Caki2 (cell line): ENCODE results near the gene CCAR1. TPM values are rescaled to one million over a fixed set of nuclear protein-coding genes. Genes with fewer than 3 reads are reported as not detected.
"Not testable (repeated sequence)": the region's sequence is repeated elsewhere in the genome, so short reads cannot be mapped to it uniquely, and the experiment has no call there.

ENCODE experiments used
- DNase-seq: peaks from one replicate; pipeline ENCODE4 v3.0.0-alpha.2; 2015; ENCODE audit warnings: low read depth
- in situ Hi-C: cut with HindIII; loops from 2 replicates; pipeline ENCODE4 v1.10.0; 2016; ENCODE audit warnings: low sequenced_read_pairs, low pct_unique_long_range_greater_than_20kb, mixed read lengths
- total RNA-seq: library from RNA; depleted of rRNA; stranded (reverse); fragments of >200 nt; shearing (Covaris generic); gene quantifications from 2 replicates; pipeline ENCODE4 v1.2.3, GENCODE V29; 2014; ENCODE audit warnings: low replicate concordance; rRNA removed

CCAR1 gene, protein sequence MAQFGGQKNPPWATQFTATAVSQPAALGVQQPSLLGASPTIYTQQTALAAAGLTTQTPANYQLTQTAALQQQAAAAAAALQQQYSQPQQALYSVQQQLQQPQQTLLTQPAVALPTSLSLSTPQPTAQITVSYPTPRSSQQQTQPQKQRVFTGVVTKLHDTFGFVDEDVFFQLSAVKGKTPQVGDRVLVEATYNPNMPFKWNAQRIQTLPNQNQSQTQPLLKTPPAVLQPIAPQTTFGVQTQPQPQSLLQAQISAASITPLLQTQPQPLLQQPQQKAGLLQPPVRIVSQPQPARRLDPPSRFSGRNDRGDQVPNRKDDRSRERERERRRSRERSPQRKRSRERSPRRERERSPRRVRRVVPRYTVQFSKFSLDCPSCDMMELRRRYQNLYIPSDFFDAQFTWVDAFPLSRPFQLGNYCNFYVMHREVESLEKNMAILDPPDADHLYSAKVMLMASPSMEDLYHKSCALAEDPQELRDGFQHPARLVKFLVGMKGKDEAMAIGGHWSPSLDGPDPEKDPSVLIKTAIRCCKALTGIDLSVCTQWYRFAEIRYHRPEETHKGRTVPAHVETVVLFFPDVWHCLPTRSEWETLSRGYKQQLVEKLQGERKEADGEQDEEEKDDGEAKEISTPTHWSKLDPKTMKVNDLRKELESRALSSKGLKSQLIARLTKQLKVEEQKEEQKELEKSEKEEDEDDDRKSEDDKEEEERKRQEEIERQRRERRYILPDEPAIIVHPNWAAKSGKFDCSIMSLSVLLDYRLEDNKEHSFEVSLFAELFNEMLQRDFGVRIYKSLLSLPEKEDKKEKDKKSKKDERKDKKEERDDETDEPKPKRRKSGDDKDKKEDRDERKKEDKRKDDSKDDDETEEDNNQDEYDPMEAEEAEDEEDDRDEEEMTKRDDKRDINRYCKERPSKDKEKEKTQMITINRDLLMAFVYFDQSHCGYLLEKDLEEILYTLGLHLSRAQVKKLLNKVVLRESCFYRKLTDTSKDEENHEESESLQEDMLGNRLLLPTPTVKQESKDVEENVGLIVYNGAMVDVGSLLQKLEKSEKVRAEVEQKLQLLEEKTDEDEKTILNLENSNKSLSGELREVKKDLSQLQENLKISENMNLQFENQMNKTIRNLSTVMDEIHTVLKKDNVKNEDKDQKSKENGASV
- total RNA-seq, result 18.3 and 40.5 TPM in 2 replicates

DNA sequence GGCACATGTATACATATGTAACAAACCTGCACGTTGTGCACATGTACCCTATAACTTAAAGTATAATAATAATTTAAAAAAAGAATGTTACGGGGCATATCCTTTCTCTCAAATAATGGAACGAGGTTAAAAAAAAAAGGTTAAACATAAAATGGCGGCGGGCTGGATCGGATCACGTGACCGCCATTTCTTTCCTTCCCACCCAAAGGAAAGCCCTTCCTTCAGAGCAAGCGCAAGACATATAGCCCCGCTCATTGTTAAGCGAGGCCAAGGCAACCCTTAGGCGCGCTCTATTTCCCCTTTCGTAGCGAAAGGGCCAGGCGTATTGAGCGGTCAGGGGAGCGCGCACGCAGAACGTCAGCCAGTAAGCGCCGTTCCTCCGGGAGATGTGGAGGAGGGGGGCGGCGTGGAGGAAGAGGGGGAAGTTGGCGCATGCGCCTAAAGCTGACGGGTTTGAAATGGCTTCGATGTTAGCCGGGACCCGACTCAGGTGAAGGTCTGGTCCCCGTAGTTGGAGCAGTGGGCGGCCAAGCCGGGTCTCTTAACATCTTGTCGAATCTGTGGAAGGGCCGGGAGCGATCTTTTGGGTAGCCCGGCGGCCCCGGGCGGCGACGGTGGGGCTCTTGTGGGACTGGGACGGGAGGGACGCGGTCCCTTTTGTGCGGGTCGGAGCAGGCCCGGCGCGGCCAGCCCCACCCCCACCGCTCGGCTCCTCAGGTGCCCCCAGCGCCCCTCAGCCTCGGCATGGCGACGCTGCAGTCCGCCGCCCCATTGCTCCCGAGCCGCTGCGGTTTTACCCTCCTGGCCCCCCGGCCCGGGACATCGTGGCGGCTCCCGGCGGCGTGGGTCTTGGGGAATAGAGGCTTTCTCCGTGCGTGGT lies at the start of gene CCAR1:
Gene CCAR1 (plus strand): TSS at position 447 of the 880 bp plus-strand sequence. CDS start 1,266 bp downstream, outside the sequence.
- in situ Hi-C loops, result no loop called here
- DNase-seq, result peak; percentile 99

DNA sequence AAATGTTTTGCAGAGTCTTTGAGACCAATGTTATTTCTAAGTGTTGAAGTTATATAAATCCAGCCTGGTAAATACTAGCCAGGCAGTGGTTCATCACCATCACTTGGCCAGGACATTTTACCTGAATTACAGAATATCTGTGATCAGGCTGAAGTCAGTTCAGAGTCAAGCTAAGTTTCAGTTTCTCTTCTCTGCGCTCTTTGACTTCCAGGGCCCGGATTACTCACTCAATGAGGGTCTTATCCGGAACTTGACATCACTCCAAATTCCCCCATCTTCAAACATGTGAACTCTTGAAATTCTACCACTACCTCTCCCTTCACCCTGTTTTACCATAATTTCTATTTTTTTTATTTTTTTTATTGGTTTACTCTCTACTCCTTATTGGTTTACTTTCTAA lies 36.6 kb upstream of the CCAR1 start:
- in situ Hi-C loops, result no loop called here
- DNase-seq, result no peak

DNA sequence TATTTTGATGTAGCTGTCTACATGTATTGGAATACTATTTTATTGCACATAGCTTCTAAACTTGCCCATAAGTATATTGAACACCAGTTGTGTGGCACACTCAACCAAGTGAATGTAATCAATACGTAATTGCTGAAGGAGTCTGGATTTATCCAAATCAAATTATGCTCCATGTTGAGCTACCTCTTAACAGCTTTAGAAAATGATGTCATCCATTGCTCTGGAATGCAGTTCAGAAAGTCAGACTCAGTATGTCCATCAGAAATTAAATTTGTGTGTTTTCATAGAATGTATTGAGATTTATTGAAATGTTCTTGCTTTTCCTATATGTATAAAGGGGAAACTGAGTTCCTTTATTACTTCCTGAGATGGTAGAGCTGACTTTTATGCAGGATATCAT lies 25.0 kb upstream of the CCAR1 start:
- no peak for DNase-seq
- in situ Hi-C loops, result no loop called here

DNA sequence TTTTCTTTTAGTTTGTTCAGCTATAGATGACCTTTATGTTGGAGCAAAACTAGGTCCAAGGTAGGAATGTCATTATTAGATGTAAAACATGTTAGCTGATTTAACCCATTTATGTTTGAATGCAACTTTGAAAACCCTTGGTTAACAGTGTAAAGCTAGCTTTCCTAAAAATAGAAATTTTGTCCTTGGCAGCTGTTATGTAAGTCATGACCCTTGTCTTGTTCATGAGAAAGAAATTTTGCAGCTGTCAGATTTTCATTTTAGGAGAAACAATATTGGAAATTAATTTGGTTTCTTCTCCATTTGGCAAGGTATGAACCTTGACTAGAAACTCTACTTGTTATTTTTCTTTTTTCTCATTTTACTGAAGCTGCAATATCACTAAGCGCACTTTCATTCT lies 23.9 kb upstream of the CCAR1 start:
- no peak for DNase-seq
- in situ Hi-C loops, result no loop called here

DNA sequence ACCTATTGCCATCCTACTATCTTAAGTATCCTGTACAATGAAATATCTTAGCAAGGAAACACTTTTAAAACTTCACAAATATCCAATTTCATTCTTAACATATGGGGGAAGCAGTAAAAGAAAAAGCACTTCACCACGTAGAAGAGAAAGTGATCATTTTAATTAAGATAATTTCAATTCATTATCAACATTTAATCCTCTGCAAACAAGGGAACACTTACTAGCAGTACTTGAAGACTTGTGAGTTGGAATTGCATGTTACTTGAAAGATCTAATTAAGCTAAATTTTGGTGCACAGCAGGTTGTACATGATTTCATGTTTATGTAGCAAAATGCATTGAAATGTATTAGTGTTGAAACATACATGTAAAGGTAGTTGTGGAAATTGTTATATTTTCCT lies 20.8 kb upstream of the CCAR1 start:
- in situ Hi-C loops, result no loop called here

DNA sequence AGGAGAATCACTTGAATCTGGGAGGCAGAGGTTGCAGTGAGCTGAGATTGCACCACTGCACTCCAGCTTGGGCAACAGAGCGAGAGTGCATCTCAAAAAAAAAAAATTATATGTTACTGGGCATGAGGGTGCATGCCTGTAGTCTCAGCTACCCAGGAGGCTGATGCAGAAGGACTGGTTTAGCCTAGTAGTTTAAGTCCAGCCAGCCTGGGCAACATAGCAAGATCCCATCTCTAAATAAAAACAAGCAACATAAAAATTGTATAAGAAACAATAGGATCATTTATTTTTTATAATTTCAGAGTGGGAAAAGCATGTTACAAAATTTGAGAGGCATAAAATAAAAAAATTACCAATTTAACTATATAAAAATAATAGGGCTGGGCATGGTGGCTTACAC lies 15.5 kb upstream of the CCAR1 start:
- in situ Hi-C loops, result no loop called here
- DNase-seq, result no peak

More for the DNA sequence above, 20.8 kb upstream of the CCAR1 start:
- no peak for DNase-seq

DNA sequence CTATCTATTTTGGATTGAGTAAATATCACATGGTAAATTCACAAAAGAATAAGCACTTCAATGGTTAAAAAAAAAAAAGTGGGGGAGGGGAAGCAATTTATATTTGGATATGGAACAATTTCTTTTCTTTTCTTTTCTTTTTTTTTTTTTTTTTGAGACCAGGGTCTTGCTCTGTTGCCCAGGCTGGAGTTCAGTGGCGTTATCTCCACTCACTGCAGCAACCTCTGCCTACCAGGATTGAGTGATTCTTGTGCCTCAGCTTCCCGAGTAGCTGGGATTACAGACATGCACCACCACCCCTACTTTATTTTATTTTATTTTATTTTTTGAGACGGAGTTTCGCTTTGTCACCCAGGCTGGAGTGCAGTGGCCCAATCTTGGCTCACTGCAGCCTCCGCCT lies 12.1 kb upstream of the CCAR1 start:
- in situ Hi-C loops, DNase-seq: not testable (repeated sequence)

DNA sequence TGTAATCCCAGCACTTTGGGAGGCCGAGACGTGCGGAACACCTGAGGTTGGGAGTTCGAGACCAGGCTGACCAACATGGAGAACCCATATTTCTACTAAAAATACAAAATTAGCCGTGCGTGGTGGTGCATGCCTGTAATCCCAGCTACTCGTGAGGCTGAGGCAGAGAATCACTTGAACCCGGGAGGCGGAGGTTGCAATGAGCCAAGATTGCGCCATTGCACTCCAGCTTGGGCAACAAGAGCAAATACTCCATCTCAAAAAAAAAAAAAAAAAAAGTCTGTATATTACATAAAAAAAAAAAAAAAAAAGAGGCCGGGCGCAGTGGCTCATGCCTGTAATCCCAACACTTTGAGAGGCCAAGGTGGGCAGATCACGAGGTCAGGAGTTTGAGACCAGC lies 8.0 kb upstream of the CCAR1 start:
- in situ Hi-C loops, DNase-seq: not testable (repeated sequence)

DNA sequence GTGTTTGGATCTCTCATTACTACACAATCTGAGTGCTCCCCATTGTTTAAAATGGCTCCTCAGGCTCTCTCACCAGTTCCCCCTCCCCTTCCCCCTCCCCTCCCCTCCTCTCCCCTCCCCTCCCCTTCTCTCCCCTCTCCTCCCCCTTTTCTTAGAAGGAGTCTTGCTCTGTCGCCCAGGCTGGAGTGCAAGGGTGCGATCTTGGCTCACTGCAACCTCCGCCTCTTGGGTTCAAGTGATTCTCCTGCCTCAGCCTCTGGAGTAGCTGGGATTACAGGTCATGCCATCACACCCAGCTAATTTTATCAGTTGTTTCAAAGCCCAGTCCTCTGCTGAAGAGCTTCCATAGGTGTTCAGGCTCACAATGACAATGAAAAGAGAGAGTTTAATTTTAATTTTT lies 3.6 kb upstream of the CCAR1 start:
- no peak for DNase-seq
- in situ Hi-C loops, result no loop called here

DNA sequence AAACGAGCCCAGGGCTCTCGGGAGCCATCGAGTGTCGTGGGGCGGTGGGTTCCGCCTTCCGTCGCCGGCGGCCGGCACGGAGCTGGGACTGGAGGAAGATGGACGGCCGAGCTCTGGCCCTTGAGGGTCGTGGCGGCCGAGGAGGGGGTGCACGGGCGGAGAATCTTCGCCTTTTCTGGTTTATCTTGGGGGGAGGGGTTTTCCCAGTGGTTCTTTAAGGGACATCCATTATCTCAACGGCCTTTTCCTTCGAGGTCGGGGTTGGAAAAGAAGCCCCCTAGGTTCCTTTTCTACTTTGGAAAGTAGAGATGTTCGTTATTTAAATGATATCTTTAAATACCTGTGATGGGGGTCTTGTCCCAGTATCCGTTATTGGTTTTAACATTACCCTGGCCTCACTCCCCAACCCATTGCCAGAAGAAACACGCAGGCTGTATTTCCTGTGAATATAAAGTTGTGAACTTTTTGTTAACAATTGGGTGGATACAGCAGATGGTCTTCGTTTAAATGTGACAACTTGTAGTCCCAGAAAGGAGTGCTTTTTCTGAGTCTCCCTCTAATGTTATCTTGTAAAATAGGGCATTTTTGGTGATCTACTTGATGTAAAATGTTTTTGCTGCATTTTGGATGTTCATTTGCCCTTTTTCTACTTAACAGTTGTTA lies 765 bp downstream of the CCAR1 start:
- in situ Hi-C loops, result no loop called here
- DNase-seq, result no peak

DNA sequence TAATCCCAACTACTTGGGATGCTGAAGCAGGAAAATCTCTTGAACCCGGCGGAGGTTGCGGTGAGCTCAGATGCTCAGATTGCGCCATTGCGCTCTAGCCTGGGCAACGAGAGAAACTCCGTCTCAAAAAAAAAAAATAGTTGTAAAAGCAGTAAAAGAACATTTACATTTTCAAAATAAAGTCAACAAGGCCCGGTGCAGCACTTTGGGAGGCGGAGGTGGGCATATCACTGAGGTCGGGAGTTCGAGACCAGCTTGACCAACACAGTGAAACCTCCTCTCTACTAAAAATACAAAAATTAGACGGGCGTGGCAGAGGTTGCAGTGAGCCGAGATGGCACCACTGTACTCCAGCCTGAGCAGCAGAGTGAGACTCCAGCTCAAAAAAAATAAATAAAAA lies 4.0 kb downstream of the CCAR1 start:
- no peak for DNase-seq
- in situ Hi-C loops, result no loop called here

DNA sequence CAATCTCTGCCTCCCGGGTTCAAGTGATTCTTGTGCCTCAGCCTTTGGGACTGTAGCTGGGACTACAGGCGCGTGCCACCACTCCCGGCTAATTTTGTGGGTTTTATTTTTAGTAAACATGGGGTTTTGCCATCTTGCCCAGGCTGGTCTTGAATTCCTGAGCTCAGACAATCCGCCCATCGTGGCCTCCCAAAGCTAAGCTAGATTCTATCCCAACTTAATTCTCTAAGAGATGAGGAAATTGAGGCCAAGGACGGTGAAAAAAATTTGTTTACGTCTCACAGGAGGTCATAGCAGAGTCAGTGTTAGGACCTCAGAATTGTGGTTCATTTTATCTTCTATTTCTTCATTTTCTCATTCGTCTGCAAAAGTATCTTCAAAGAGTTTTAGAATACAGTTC lies 6.1 kb downstream of the CCAR1 start:
- in situ Hi-C loops, result no loop called here
- DNase-seq, result no peak

DNA sequence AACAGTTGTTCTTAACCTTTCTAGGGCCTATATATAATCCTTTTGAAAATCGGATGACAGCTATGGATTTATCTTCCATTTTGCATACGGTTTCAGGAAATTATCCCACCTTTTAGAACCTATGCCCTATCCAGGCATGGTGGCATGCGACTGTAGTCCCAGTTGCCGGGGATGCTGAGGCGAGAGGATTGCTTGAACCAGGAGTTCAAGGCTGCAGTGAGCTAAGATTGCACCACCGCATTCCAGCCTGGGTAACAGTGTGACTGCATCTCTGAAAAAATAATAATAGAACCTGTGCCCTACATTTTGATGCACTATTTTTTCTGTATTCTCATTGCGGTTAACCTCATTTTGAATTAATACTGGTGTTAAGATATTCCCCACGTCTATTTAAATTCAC lies 11.6 kb downstream of the CCAR1 start:
- no peak for DNase-seq
- in situ Hi-C loops, result no loop called here

DNA sequence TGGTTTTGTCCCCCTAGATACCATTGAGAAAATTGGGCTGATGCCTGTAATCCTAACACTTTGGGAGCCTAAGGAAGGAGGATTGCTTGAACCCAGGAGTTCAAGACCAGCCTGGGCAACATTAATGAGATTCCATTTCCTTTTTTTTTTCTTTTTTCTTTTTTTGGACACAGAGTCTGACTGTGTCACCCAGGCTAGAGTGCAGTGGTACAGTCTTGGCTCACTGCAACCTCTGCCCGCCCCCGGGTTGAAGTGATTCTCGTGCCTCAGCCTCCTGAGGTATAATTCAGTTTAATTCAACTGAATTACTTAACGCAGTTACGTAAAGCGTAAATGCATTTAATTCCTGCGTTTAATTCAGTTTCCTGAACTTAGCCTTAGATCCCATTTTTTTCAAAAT lies 13.3 kb downstream of the CCAR1 start:
- no peak for DNase-seq
- in situ Hi-C loops, result no loop called here

DNA sequence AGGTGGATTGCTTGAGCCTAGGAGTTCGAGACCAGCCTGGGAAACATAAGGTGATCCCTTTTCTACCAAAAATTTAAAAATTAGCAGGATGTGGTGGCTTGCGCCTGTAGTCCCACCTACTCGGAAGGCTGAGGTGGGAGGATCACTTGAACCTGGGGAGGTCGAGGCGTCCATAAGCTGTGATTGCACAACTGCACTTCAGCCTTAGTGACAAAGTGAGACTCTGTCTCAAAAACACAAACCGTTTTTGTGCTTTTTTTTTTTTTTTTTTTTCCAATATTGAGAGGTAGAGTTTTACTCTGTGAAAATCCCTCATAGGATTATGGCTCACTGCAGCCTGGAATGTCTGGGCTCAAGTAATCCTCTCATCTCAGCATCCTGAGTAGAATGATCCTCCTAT lies 14.1 kb downstream of the CCAR1 start:
- DNase-seq, result no peak
- in situ Hi-C loops, result no loop called here

DNA sequence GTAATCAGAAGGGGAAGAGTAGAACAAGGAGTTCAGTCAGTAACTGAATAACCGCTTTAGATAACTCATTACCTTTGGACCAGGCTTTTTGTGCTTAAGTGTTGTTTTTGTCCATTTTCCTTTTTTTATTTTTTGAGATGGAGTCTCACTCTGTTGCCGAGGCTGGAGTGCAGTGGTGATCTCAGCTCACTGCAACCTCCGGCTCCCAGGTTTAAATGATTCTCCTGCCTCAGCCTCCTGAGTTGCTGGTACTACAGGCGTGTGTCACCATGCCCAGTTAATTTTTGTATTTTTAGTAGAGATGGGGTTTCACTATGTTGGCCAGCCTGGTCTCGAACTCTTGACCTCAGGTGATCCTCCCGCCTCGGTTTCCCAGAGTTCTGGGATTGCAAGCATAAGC lies 14.7 kb downstream of the CCAR1 start:
- in situ Hi-C loops, DNase-seq: not testable (repeated sequence)

DNA sequence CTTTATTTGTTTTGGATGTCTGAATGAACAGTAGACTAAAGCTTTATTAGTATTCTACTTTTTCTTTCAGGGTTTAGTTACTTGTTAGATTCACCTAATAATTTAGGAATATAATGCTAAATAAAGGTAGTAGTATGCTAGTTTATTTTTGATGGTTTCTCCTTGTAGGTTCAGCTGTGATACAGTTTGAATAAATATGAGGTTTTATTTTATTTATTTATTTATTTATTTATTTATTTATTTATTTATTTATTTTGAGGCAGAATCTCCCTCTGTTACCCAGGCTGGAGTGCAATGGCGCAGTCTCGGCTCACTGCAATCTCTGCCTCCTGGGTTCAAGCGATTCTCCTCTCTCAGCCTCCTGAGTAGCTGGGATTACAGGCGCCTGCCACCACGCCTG lies 19.6 kb downstream of the CCAR1 start:
- DNase-seq, in situ Hi-C loops: not testable (repeated sequence)
